ENCODE measurements around the gene SLC1A4.

DNA sequence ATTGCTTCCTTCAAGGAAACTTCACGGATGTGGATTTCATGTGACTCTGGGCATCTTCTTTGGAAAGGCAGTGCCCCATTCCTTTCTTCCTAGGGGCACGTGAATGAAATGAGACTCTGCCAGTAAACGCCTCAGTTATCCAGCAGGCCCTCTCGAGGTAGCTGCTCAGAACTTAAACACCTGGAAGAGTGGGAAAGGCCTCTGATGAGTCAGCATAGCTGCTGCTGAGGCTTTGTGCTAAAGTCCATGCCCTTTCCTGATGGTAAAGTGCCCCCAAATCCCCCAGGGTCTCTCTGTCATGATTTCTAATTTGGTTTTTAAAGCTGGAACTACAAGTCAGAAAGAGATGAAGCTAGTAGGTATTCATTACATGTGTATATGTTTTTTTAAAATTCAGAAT lies 3.8 kb downstream of the SLC1A4 start:
- no peak for TF ChIP-seq POLR2AphosphoS5 (IDR thresholded peaks at IDR 0.05; ENCODE audit: borderline replicate concordance, low read depth, low read length)
- no peak for TF ChIP-seq EZH2 (IDR thresholded peaks at IDR 0.05)
- TF ChIP-seq FOXP2 (optimal IDR thresholded peaks at IDR 0.05; ENCODE audit: control extremely low read depth, extremely low read length, insufficient read depth): no peak

Data from SK-N-MC (cell line).